Activated naive CD8-positive, alpha-beta T cell treated with anti-CD3 and anti-CD28 coated beads, Interleukin-2, amount 50 U/mL, for 24 hours (primary cell): ENCODE results near the gene NBPF3.
A peak's percentile ranks its signal among the peaks of the same experiment; 100 is the strongest.
"Not testable (repeated sequence)": the region's sequence is repeated elsewhere in the genome, so short reads cannot be mapped to it uniquely, and the experiment has no call there.

Source experiments
- ATAC-seq: fragments of 150-1000 bp; cut with Tn5 transposase; one replicate; pipeline ENCODE4 v1.10.0; 2021
- DNase-seq: peaks from one replicate; pipeline ENCODE4 v3.0.0; 2021
- H3K27ac Mint-ChIP-seq: one replicate; pipeline ENCODE4 v1.8.0; 2021; ENCODE audit warnings: mild to moderate bottlenecking, mixed read lengths
- H3K27me3 Mint-ChIP-seq: one replicate; pipeline ENCODE4 v1.8.0; 2021; ENCODE audit warnings: mixed read lengths
- H3K36me3 Mint-ChIP-seq: one replicate; pipeline ENCODE4 v1.8.0; 2021; ENCODE audit warnings: low read depth, mixed read lengths
- H3K4me1 Mint-ChIP-seq: one replicate; pipeline ENCODE4 v1.8.0; 2021; ENCODE audit warnings: mixed read lengths
- H3K4me3 Mint-ChIP-seq: one replicate; pipeline ENCODE4 v1.8.0; 2021; ENCODE audit warnings: mild to moderate bottlenecking, moderate library complexity, mixed read lengths
- H3K9me3 Mint-ChIP-seq: one replicate; pipeline ENCODE4 v1.8.0; 2021; ENCODE audit warnings: mixed read lengths

Gene NBPF3

GRCh38 chr1:21514245-21514644, 74.3 kb downstream of the NBPF3 start:
- Mint-ChIP-seq H3K27me3 (peaks cover 28% of the 10 kb centered on the region), H3K36me3 (no peaks in the 10 kb centered on the region), H3K27ac (no peak overlapping the region), H3K9me3 (no peaks in the 10 kb centered on the region), H3K4me1 (peaks cover 7% of the 10 kb centered on the region), H3K4me3 (no peak overlapping the region)
- ATAC-seq, result no peak
- DNase-seq, result no peak

GRCh38 chr1:21517161-21517589, 77.2 kb downstream of the NBPF3 start:
- DNase-seq (no peak), ATAC-seq (no peak)
- peaks cover 7% of the 10 kb centered on the region for H3K4me1 Mint-ChIP-seq
- H3K36me3 Mint-ChIP-seq, result no peaks in the 10 kb centered on the region
- peaks cover 8% of the 10 kb centered on the region for H3K27me3 Mint-ChIP-seq
- no peak overlapping the region for H3K27ac Mint-ChIP-seq
- H3K4me3 Mint-ChIP-seq, result no peak overlapping the region
- no peaks in the 10 kb centered on the region for H3K9me3 Mint-ChIP-seq

- peaks cover 7% of the 10 kb centered on the region for H3K4me1 Mint-ChIP-seq
- ATAC-seq, result no peak
- DNase-seq, result no peak
- H3K9me3 Mint-ChIP-seq, result no peaks in the 10 kb centered on the region
- H3K4me3 Mint-ChIP-seq, result no peak overlapping the region
- no peaks in the 10 kb centered on the region for H3K36me3 Mint-ChIP-seq
- H3K27ac Mint-ChIP-seq, result no peak overlapping the region
- H3K27me3 Mint-ChIP-seq, result peaks cover 4% of the 10 kb centered on the region
These were observed 77.9 kb downstream of the NBPF3 start for GRCh38 chr1:21517660-21518480.

- no peaks in the 10 kb centered on the region for H3K9me3 Mint-ChIP-seq
- no peaks in the 10 kb centered on the region for H3K36me3 Mint-ChIP-seq
- no peak for ATAC-seq
- H3K4me1 Mint-ChIP-seq, result peaks cover 7% of the 10 kb centered on the region
- H3K27ac Mint-ChIP-seq, result no peak overlapping the region
- peaks cover 4% of the 10 kb centered on the region for H3K27me3 Mint-ChIP-seq
- no peak for DNase-seq
- H3K4me3 Mint-ChIP-seq, result no peak overlapping the region
These were observed 79.0 kb downstream of the NBPF3 start for GRCh38 chr1:21518774-21519455.

GRCh38 chr1:21519486-21520070, 79.6 kb downstream of the NBPF3 start:
- H3K4me1 Mint-ChIP-seq, H3K27ac Mint-ChIP-seq, H3K36me3 Mint-ChIP-seq, H3K27me3 Mint-ChIP-seq, ATAC-seq, H3K4me3 Mint-ChIP-seq, H3K9me3 Mint-ChIP-seq, DNase-seq: not testable (repeated sequence)

GRCh38 chr1:21520899-21521716, 81.2 kb downstream of the NBPF3 start:
- no peak for ATAC-seq
- Mint-ChIP-seq H3K27ac (peak overlapping the region; percentile 39), H3K4me3 (no peak overlapping the region), H3K27me3 (peaks cover 3% of the 10 kb centered on the region), H3K36me3 (no peaks in the 10 kb centered on the region), H3K4me1 (peaks cover 7% of the 10 kb centered on the region), H3K9me3 (no peaks in the 10 kb centered on the region)
- DNase-seq, result no peak

GRCh38 chr1:21521717-21522060, 81.8 kb downstream of the NBPF3 start:
- H3K9me3 Mint-ChIP-seq, result no peaks in the 10 kb centered on the region
- H3K36me3 Mint-ChIP-seq, result no peaks in the 10 kb centered on the region
- peaks cover 2% of the 10 kb centered on the region for H3K27me3 Mint-ChIP-seq
- ATAC-seq (no peak), DNase-seq (no peak)
- peaks cover 8% of the 10 kb centered on the region for H3K4me1 Mint-ChIP-seq
- H3K4me3 Mint-ChIP-seq, result no peak overlapping the region
- no peak overlapping the region for H3K27ac Mint-ChIP-seq

- no peak overlapping the region for H3K27ac Mint-ChIP-seq
- H3K27me3 Mint-ChIP-seq, result peaks cover 2% of the 10 kb centered on the region
- no peaks in the 10 kb centered on the region for H3K36me3 Mint-ChIP-seq
- ATAC-seq, result no peak
- H3K4me3 Mint-ChIP-seq, result no peak overlapping the region
- no peak for DNase-seq
- peaks cover 8% of the 10 kb centered on the region for H3K4me1 Mint-ChIP-seq
- no peaks in the 10 kb centered on the region for H3K9me3 Mint-ChIP-seq
These were observed 82.6 kb downstream of the NBPF3 start for GRCh38 chr1:21522525-21523038.

- Mint-ChIP-seq H3K4me3 (no peak overlapping the region), H3K27me3 (no peaks in the 10 kb centered on the region), H3K27ac (no peak overlapping the region), H3K36me3 (no peaks in the 10 kb centered on the region), H3K9me3 (no peaks in the 10 kb centered on the region), H3K4me1 (peaks cover 6% of the 10 kb centered on the region)
- peak; percentile 57 for ATAC-seq
- DNase-seq, result no peak
These were observed 83.4 kb downstream of the NBPF3 start for GRCh38 chr1:21523297-21523813.

- no peak for DNase-seq
- no peak overlapping the region for H3K4me3 Mint-ChIP-seq
- H3K36me3 Mint-ChIP-seq, result no peaks in the 10 kb centered on the region
- H3K27ac Mint-ChIP-seq, result no peak overlapping the region
- peaks cover 2% of the 10 kb centered on the region for H3K4me1 Mint-ChIP-seq
- H3K27me3 Mint-ChIP-seq, result no peaks in the 10 kb centered on the region
- H3K9me3 Mint-ChIP-seq, result no peaks in the 10 kb centered on the region
- no peak for ATAC-seq
These were observed 84.3 kb downstream of the NBPF3 start for GRCh38 chr1:21524220-21524619.

GRCh38 chr1:21524686-21525339, 84.9 kb downstream of the NBPF3 start:
- H3K9me3 Mint-ChIP-seq, result no peaks in the 10 kb centered on the region
- H3K36me3 Mint-ChIP-seq, result no peaks in the 10 kb centered on the region
- no peak overlapping the region for H3K27ac Mint-ChIP-seq
- no peak overlapping the region for H3K4me3 Mint-ChIP-seq
- H3K4me1 Mint-ChIP-seq, result peaks cover 2% of the 10 kb centered on the region
- no peaks in the 10 kb centered on the region for H3K27me3 Mint-ChIP-seq
- DNase-seq (no peak), ATAC-seq (no peak)

GRCh38 chr1:21525340-21525717, 85.4 kb downstream of the NBPF3 start:
- Mint-ChIP-seq H3K9me3 (no peaks in the 10 kb centered on the region), H3K36me3 (no peaks in the 10 kb centered on the region), H3K4me3 (no peak overlapping the region), H3K27me3 (peaks cover 2% of the 10 kb centered on the region), H3K4me1 (peaks cover 2% of the 10 kb centered on the region), H3K27ac (no peak overlapping the region)
- ATAC-seq, result no peak
- no peak for DNase-seq

- Mint-ChIP-seq H3K9me3 (no peaks in the 10 kb centered on the region), H3K4me1 (peaks cover 2% of the 10 kb centered on the region), H3K27ac (no peak overlapping the region), H3K36me3 (no peaks in the 10 kb centered on the region), H3K4me3 (no peak overlapping the region), H3K27me3 (peaks cover 8% of the 10 kb centered on the region)
- ATAC-seq, result no peak
- no peak for DNase-seq
These were observed 86.5 kb downstream of the NBPF3 start for GRCh38 chr1:21526441-21526840.
